ENCODE results near the gene EPN1.

Gene EPN1

GRCh38 chr19:55680339-55681130 is 5.5 kb downstream of the EPN1 start:
- no peak for DNase-seq

DNA sequence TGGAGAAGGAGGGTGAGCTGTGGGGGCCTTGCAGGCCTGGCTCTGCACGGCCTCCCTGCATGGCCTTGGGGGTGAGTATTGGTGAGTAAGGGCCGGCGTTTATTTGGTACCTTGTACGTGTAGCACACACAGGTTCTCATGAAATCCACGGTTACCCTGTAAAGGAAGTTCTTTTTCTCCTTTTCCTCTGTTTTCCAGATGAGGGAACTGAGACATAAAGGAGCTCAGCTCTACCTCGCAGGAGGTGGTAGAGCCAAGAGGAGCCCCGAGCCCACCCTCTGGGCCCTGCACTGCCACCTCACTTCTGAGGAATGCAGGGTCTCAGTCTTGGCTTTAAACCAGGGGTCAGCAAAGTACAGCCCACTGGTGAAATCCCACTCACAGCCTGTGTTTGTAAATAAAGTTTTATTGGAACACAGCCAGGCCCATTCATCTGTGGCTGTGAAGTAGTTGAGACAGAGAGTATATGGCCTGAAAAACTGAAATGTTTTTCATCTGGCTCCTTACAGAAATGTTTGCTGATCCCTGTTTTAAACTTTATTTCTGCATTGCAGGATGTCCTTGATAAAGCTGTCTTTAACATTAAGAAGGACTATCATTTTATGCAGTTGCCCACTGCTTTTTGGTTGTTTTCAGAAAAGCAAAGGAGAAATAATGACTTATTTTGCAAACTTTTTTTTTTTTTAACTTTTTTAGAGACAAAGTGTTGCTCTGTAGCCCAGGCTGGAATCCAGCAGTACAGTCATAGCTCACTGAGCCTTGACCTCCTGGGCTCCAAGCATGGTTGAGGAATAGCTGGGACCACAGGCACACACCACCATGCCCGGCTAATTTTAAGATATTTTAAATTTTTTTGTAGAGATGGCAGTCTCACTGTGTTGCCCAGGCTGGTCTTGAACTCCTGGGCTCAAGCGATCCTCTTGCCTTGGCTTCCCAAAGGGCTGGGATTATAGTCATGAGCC is 6.4 kb downstream of the EPN1 start:
- DNase-seq, result no peak

DNA sequence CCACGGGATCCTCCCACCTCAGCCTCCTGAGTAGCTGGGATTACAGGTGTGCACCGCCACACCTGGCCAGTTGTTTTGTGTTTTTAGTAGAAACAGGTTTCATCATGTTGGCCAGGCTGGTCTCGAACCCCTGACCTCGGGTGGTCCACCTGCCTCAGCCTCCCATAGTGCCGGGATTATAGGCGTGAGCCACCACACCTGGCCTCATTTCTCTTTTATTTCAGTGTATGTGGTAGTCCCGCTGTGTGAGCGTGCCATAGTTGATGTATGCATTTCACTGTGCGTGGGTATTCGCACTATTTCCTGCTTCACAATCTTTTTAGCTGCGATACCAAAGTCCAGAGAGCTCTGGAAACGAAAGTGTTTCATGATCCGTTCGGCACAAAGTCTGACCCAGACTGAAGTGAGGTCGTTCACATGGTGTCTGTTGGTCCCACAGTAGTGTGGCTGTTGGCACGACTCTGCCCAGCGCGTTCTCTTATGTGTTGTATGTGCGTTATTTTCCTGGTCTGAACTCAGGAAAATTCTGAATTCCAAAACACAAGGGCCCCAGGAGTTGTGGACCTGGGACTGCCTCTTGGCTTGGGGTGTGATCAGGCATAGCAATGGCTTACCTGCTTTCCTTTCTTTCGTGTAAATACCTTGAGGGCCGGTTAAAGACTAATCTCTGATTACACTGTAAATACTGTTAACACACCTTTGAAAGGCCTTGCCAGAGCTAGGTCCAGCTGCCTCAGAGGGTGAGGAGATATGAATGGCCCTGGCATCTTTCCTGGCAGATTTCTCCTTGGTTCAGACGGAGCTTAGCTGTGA is 8.6 kb downstream of the EPN1 start:
- DNase-seq, result no peak

DNA sequence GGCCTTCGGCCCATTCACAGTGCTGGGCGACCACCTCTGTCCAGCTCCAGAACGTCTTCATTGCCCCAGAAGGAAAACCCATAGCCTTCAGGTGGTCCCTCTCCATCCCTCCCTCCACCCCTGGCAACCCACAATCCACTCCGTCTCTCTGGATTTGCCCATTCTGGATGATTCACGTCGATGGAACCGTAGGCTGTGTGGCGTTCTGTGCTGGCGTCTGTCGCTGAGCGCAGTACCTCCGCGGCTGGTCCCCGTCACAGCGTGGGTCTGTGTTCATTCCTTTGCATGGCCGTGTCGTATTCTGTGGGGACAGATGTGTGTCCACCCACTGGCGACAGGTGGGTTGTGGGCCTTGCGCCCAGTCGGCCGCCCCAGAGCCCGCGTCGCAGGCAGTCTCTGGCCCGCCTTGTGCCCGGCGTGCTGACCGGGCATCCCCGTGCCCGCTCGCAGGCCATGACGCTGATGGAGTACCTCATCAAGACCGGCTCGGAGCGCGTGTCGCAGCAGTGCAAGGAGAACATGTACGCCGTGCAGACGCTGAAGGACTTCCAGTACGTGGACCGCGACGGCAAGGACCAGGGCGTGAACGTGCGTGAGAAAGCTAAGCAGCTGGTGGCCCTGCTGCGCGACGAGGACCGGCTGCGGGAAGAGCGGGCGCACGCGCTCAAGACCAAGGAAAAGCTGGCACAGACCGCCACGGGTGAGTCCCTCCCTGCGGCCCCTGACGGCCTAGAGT is 10.1 kb downstream of the EPN1 start:
- no peak for DNase-seq

DNA sequence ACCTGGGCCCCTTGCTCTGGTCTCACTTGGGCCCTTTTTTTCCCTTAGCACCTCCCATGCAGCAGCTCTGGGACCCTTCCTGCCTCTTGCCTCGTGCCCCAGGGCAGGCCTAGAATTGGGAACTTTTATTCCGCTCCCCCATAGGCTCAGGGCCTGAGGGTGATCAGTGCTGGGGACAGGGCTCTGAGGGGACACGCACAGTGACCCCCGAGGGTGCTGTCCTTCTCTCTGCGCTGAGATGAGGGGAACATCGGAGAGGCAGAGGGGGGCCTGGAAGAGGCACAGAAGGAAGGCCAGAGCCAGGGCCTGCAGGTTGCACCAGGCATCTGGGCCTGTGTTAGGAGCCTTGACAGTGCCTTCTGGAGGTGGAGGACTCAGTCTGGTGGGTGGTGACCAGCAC is 10.8 kb downstream of the EPN1 start:
- no peak for DNase-seq

DNA sequence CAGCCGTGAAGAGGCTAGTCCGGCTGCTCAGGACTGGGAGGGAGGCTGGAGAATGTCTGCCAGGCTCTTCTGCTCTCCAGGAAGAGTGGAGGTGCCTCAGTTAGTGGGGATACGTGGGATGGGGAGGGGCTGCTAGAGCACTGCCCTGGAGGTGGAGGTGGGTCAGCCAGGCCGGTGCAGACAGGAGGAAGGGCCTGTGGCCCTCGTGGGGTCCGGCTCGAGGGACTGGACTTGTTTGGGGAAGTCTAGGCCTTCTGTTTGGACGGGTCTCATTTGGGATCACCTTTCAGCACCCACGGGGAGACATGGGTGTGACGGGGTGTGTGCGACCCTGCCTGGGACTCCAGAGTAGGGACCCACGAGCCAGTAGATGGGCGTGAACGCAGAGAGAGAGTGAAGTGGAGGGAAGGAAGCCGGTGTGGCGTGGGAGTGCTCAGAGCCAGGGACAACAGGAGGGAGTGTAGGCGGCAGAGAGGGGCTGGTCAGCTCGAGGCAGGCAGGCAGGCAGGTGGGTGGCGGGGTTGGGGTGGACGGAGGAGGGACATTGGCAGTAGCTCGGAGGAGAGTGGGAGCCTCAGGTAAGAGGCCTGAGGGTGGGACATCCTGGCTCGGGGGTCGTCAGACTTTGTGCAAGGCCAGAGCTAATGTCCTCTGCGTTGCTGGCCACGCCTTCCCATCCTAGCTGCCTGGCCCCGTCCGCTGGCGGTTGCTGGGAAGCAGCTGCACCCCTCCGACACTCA is 11.5 kb downstream of the EPN1 start:
- no peak for DNase-seq

GRCh38 chr19:55687281-55688201 is 12.5 kb downstream of the EPN1 start:
- DNase-seq, result no peak

- no peak for DNase-seq
These were observed 13.6 kb downstream of the EPN1 start for GRCh38 chr19:55688422-55689218.

- DNase-seq, result no peak
These were observed 14.5 kb downstream of the EPN1 start for GRCh38 chr19:55689411-55690108.

DNA sequence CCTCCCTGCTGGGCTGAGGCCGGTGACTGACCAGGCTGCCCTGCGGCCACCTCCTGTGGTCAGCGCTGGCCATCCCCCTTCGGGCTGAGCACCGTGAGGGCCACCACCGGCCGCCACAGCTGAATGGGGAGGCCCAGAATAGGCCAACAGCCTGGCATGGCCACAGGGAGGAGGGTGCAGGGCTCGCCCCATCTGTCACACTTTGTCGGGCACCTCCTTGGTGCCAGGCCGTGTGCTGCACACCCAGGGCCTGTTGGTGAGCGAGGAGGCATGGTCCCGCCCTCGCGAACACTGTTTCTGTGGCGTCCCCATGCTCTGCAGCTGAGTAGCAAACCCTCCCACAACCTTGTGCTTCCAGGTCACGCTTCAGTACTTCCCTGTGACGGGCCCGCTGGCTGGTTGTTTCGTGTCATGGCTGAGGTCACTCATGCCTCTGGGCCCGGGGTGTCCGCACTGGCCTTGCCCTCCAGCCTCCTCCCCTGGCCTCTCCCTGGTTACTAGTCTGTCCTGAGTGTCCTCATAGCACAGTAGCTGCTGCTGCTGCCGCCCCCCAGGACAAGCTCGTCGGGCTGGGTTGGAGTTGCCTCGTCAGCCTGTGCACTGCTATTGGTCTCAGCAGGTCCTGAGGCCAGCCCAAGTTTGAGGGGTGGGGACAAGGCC is 15.2 kb downstream of the EPN1 start:
- DNase-seq, result no peak

- DNase-seq, result no peak
These were observed 15.9 kb downstream of the EPN1 start for GRCh38 chr19:55690769-55691545.

GRCh38 chr19:55691561-55692481 is 16.8 kb downstream of the EPN1 start:
- DNase-seq, result no peak

- no peak for DNase-seq
These were observed 17.7 kb downstream of the EPN1 start for GRCh38 chr19:55692681-55693081.

DNA sequence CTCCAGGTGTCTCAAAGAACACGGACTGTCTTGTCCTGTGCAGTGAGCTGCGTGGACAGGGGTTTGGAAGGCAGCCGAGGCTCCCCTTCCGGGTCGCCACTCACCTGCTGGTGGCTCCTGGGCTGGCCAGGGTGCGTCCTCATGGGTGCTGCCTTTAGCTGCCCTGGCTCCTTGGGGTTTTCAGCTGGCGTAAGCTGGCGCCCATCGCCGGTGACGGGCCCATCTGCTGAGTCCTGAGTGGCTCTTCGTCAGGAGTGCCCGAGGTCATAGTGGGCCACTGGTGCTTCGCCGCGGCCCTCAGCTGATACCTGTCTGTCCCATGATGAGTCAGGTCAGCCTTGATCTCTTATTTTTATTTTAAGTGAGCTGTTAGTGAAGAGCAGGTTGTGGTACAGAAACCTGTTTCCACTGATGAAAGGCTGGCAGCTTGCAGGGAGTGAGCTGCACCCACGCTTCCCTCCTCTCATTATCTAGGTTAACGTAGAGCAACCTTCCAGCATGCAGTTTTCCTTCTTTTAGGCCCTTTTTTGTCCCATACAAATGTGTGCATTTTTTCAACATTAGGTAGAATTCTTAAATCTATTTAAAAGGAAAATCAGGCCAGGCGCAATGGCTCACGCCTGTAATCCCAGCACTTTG is 18.4 kb downstream of the EPN1 start:
- DNase-seq, result no peak

DNA sequence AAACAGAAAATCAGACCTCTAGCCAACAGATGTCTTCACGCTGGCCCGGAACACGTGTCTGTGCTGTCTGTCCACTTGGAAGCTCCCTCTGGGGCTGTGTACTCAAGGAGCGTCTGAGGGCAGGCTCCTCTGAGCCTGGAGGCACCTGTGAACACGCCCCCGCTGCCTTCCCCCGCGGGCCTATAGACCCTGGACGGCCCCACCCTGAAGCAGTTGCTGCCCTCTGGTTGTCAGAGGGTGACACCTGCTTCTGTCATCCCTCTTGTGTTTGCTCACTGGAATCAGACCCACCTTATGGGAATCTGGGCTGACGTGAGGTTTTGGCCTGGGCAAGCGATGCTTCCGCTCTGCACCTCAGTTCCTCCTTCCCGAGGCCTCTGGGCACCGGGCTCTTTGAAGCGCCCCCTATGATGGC is 19.2 kb downstream of the EPN1 start:
- DNase-seq, result no peak
